ENCODE measurements around the gene ROR1.
"Not testable (repeated sequence)": the region's sequence is repeated elsewhere in the genome, so short reads cannot be mapped to it uniquely, and the experiment has no call there.

ROR1 gene

DNA sequence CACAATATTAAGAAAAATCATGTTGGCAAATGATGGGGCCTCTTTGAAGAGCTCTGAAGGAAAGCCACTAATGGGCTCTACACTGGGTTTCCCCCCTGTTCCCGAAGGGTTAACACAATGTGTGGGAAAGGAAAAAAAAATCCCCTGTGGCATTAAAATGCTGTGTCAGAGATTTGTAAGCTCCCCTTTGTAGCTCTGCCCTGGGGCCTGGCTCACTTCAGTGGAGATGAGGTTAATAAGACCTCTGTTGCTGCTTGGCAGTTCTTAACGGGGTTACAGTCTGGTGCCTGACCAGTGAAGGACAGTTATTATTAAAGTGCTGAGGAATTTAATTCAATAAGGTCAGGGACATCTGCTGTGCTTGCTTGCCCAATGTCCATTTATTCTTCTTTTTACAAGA lies 299.9 kb downstream of the ROR1 start:
- FAIRE-seq = no peak

DNA sequence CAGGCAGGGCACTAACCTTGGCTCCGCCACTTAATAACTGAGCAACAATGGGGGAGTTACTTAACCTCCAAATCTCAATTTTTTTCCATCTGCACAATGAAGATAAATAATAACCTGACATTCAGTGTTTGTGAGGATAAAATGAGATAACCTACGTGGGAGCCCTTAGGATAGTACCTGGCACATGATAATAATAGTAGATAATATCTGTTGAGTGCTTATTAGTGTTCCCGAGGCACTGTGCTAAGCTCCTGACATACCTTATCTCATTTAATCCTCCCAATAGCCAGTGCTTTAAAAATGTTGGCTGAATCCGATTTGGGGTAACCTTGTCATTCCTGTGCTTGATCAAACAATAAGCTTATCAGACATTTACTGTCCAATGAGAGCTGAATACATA lies 300.9 kb downstream of the ROR1 start:
- FAIRE-seq = no peak

DNA sequence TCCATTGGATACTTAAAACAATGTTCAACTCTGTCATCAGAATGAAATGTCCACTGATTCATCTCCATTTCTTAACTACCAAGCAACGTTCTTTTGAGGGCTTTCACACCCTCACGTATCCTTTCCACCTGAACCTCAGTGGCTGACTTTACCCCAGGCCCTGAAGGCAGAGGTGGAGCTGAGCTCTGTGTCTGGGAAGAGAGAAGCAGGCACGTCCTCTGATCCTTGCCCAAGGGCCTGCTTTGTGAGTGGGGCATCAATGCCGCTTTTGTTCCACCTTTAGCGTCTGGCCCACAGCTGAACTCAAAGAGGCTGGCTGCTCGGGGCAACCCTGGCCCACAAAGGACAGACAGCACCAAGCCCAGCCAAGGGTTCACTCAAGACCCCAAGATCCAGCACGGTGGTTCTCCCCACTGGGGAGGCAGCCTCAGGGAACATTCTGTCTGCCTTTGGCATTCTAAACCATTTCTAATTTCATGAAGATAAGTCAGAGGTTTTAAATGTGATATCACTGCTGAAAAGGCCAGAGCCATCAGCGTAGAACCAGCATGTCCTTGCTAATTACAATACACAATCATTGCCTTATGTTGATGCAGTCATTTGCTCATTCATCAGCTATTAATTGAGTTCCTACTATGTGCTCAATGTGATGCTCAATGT lies 303.6 kb downstream of the ROR1 start:
- FAIRE-seq = no peak

DNA sequence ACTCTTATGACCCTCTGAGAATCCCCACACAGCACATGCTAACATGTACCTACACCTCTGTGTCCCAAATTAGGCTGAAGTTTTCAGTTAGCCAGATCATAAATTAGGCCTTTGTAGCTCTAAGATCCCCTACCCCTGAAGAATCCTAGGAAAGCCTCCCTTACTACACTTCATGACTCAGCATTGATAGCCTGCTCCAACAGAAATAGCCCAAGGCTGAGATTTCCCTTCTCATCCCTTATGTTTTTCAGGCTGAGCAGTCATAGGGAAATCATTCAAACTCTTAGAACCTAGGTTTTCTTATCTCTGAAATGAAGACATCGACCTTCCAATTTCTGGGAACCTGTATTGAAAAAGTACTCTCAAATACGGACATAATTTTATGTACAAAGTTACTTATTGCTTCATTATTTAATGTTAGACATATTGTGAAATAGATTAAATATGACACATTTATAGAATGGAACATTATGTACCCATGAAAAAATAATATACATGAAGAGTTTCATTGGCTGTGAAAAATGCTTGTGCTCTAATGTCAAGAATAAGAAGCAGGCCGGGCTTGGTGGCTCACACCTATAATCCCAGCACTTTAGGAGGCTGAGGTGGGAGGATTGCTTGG lies 307.2 kb downstream of the ROR1 start:
- no peak for FAIRE-seq

DNA sequence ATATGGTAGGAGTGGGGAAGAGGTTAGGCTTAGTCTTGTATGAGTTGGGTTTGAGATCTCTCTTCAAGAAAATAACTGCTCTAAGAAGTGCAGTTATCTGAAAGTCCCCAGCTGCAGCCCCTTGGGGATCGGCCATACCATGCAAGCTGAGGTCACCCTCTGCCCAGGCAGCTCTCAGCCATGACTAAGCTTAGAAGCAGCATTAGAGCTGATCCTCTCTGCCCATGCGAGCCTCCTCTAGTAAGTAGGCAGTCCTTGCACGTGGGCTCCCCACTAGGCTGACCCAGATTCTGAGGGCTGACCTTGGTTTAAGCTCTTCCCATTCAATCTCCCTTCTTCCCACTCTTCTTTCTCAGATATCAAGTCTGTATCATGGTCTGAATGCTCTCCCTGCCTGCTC lies 308.6 kb downstream of the ROR1 start:
- FAIRE-seq = no peak

DNA sequence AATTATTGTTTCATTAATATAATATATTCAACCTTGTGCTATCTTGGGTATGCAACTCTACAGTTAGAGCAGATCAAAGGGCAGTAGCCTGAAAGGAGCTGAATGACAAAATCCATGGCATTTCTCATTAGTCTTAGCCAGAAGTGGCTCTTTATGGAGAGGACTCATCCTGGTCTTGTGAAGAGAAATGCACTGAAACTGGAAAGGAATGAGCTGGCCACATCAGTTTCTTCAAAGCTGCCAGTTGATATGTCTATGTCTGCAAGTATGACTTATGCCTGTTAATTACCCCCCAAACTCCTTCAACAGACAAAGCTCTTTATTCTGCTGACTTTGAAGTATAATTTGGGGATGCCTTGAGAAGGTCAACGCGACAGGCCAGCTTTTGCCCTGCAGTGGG lies 310.6 kb downstream of the ROR1 start:
- FAIRE-seq = no peak

DNA sequence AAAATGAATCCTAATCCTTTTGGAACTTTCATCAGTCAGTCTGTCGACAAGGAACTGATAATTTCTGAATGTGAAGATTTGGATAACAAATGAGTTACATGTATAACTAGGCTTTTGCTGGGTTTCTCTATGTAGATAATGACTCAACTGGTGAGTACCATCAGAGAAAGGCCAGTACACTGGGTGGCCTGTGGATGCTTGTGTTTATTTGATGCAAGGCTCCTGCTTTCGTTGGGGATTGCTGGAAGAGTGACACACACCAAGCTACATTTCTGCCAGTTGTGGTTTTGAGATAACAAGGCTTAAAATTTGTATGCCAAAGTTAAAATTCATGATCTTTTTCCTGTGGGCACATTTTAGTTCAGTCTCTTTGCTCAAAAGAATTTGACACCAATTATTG lies 314.0 kb downstream of the ROR1 start:
- no peak for FAIRE-seq

DNA sequence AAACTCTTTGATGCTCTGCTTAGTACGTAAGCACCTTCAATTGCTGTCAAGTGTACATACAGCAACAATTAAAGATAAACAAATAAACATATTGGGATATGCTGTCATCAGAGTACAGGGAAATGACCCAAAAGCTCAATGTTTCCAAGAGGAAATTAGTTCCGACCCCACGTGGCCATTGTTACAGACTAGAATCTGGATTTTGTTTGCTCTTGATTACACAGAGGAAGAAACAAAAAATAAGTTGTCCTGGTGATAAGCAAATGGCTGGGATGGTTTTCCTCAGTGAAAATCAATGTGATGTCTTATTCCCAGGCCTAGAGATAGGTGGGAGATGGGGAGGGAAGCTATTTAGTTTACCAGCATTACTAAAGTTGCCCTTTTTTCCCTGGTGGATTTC lies 316.6 kb downstream of the ROR1 start:
- FAIRE-seq = no peak

DNA sequence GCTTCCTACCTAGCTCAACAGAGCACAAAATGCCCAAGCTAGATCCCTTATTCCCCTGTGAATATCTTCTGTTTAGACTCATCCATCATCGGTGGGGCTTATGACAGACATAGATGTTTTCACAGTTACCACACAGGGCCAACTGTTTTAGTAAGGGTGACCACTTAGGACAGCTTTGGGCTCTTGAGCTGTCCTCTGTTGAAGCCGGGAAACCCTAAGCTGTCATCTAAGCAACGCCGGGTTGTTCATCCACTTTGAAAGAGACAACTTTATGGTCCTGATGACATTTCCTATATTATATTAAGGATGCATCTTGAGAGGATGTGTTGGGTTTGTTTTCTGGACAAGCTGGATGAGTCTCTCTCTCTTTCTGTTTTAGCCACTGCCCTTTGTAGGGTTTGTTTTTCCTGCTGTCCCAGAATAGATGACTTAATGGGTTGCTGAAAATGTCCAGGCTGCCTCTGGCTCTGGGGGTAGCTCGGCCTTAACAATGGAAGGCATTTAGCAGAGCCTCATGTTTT lies 319.1 kb downstream of the ROR1 start:
- FAIRE-seq = no peak

DNA sequence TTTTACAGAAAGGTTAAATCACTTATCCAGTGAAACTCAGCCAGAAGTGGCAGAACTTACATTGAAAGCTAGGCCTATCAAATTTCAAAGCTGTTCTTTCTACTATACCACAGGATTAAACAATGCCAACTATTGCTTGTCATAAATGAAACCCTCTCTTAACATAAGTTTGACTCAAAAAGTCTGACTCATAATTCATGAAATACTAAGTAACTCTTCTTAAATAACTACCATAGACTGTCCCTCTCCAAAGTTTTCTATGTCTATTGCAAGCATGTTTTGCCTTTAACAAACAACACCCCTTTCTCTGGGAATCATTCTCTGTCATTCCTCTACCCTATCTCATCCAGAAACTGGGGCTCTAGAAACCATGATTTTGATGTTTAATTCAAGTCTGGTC lies 320.1 kb downstream of the ROR1 start:
- FAIRE-seq = no peak

DNA sequence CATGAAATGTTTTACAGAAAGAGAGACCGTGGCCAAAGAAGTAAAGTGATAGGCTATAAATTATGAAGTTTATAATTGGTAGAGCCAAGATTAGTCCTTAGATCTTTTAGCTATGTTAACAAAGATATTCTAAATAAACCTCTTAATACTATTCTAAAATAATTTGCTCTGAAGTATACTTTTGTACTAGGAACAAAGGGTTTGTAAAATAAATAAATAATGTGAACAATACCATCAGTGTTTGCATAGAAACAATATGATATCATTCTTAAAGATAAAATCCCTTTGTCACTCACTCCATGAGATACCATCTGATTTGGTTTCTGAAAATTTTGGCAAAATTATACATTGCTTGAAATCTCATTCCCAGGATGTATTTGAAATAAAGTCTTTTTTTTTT lies 322.0 kb downstream of the ROR1 start:
- no peak for FAIRE-seq

DNA sequence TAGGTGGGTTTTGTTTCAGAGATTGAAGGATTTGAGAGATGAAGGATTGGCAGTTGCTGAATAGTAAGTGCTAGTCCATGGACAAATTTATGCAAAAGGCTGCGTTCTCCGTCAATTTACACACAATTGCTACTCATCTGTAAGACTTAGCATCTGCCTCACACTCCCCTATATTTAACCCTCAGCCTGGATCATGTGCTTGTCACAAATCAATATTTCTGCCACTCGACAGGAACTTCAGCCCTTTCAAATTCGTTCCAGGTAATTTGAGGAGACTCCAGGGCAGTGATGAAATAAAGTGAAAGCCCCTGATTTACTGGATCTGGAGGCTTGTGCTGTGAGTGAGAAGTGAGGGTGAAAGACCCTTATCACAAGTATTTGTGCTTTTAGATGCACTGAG lies 324.0 kb downstream of the ROR1 start:
- no peak for FAIRE-seq

DNA sequence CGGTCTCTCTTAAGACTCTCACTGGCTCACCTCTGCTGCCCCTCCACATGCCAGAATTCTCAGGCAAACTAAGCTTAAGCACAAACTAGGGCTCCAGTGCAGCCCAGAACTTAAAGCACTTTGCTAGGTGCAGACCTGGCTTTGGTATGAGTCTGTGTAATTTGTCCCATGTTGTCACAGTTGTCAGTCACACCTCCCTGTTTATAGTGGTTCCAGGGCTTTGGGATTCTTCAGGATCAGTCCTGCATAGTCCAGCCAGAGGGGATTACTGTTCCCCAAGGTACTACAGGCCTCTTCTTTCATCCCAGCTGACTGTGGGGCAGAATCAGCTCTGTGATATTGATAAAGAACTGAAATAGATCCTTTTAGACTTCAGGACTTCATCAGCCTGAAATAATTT lies 324.6 kb downstream of the ROR1 start:
- FAIRE-seq = no peak

DNA sequence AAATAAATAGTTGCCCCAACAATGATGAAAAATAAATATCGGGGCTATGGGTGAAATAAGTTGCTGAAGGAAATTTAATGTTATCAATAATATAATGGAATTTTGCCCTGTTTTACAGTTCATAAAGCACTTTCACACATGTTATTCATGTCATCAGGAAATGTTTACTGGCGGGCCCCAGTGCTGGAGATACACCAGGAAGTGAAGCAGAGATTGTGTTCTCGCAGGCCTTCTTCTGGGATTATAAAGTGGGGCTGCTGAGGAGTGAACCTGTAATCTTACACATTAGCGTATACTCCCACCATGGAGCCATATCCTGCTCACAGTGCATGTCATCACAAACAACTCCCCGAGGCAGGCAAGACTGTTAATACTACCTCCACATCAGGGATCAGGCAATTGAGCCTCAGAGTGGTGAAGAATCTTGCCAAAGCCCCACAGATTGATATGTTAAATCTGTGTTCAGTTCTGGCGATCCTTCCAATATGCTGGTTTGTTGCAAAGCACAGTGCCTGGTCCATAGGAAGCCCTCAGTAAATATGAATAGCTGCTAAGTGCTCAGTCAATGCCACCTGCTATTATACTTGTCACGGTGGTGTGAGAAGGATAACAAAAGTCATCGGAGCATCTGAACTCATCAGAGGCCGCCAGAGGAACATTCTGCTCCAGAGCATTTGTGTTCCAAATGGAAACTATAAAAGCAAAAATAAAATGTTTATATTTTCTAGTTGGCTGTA lies 325.2 kb downstream of the ROR1 start:
- no peak for FAIRE-seq

DNA sequence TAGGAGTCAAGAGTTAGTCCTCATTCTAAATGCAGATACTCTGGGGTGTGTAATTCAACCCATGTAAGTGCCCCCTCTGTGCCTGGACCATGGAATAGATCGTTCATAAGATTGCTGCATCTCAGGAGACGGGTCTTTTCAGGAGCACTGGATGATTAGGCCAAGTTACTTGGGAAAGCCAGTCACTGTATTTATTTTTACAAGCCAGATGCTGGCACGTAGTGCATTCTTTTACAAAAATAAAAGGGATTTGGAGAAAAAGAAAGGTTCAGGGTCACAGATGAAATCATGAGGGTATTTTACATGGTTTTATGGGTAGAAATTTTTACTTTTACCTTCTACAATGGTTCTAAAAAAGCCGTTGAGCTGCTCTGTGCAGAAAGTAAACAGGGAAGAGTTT lies 327.0 kb downstream of the ROR1 start:
- no peak for FAIRE-seq

DNA sequence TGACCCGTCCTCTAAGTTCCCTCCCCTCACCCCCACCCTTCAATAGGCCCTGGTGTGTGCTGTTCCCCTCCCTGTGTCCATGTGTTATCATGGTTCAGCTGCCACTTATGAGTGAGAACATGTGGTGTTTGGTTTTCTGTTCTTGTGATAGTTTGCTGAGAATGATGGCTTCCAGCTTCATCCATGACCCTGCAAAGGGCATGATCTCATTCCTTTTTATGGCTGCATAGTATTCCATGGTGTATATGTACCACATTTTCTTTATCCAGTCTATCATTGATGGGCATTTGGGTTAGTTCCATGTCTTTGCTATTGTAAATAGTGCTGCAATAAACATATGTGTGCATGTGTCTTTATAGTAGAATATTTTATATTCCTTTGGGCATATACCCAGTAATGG lies 330.8 kb downstream of the ROR1 start:
- FAIRE-seq = not testable (repeated sequence)

DNA sequence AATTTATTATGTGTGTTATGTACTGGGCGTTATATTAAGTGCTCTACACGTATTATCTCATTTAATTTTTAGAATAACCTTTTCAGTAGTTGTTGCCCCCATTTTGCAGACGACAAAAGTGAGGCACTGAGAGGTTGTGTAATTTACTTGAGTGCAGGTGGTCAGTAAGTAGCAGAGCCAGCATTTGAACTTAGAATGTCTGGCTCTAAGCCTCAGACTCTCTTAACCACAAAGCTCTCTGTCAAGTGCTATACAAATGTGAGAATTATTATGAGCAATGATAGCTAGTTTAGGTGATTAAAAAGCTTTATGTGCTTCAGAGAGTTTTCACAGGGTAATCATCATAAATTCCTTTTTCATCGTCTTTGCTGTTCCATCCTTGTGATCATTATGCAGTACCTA lies 333.3 kb downstream of the ROR1 start:
- no peak for FAIRE-seq

DNA sequence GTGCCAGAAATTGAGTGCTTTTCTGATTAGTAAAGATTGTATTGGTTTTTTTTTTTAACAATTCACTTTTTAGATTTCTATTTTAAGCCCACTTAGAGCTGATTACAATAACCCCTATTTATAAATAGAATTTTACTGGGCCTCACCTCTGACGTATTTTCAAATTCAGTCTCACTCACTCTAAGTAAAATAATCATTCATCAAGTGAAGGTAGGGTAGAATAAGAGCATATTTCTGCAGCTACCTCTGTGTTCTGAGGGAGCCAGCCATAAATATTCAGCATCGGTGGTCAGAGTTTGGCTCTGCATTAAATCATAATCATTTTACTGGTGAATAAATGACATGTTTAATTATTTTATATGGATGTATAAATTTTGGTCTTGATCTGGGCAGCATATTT lies 333.8 kb downstream of the ROR1 start:
- FAIRE-seq = no peak

DNA sequence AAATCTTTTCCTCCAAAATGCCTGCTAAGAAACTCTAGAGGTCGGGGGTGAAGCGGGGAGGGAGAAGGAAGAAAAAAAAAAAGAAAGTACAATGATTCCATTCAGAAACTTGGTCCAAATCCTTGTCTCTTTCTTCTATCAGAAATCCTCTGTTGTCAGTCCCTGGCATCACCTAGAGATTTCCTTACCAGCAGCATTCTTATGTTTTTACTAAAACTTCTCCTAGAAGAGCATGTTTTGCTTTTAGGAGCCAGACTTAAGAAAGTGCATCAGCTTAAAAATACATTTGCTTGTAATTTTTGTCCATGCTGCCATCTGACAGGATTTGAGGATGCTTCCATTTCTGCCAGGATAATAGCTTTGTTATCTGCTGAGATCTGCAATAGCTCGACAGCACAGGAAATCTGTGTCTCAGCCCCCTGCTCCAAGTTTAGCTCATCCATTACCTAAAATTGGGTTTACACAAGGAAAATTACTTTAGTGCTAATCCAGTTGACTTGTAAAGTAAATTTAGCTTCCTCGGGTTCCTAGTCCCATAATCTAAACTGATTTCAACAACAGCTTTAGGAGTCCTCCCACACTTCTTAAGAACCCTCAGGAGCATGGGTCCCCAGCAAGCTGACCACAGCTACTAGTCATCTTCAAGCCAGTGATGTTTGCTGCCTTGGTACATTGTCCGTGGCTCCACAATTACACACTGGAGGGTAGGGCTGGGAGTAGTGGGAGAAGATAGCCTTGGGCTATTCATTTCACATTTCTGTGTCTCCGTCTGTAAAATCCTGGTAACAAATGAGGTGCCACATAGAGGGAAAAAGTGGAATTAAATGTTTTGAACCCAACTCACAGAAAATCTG lies 337.3 kb downstream of the ROR1 start:
- FAIRE-seq = no peak

DNA sequence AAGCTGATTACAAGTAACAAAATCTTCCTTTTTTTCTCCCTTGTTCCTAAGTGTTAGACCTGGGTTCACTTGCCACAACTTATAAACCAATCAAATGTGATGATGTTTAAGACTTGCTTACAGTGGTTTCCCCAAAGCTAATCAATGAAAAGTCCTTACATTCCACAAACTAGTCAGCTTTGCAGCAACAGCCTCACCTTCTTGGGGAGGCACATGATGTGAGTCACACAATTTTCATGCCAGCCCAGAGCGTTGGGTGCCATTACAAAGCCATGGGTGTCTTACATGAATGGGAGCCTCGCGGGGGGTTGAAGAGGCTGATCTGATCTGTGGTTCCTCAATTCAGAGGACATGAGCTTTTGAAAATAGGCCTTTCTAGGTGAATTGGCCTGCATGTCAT lies 338.0 kb downstream of the ROR1 start:
- FAIRE-seq = no peak

DNA sequence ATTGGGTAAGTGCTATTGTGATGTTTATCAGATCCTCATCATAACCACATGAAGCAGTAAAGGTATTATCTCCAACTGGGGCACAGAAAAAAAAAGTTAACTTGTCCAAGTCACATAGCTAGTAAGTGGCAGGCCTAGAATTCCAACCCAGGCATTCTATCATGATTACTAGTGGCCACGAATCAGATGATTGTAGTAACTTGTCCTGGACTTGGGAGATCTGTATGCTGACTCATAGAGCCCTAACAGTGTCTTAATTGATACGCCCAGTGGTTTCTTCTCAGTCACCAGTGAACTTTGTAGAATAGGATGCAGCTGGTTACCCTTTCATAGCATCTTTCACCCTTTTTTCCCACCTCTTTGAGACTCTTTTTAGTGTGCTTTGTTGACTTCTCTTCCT lies 338.5 kb downstream of the ROR1 start:
- no peak for FAIRE-seq

DNA sequence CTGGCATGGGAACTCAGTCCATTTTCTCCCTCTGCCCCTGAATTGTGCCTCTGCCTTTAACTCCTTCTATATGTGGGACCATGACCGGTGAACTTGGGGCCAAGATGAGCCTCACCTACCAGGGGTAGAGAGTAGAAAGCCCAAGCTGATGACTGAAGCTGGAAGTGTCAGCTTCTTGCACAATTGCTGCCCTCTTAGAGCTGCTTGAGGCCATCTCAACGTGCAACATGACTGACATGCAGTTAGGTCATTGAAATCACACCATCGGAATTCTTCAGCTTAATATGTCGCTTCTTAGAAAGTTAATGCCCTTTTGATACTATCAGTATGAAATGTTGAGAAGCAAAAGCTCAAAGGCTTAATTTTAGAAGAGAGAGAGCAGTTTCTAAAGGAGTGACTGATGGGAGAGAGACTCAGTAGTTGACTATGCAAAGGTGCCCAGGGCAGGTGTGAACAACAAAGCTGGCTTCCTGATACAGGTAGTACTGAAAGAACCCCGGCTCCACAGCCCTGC lies 340.3 kb downstream of the ROR1 start:
- FAIRE-seq = no peak

DNA sequence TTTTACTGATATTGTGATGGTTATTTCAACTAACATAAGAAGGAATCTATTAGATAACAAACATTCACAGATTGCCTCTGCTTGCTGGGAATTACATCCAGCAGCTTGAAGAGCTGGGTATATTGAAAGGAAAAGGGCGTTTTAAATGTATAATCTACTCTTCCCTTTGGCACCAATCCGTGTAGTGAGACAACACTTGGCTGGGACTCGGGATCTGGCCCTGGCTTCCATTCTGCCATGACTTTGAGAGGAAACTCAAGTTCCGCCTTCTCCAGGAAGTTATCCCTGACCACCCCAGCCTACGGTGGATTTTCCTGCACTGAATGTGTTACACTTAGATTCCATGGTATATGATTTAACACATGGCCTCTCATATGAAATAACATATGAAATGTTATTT lies 342.7 kb downstream of the ROR1 start:
- no peak for FAIRE-seq

Measured in G401.6 (cell line).